HAP-1 (cell line): Measurements from ENCODE around the gene TUT1.
"Not testable (repeated sequence)": the region's sequence is repeated elsewhere in the genome, so short reads cannot be mapped to it uniquely, and the experiment has no call there.

ENCODE experiments used
- DNase-seq, 2 experiments: peaks; one replicate each; pipeline ENCODE4 v3.0.0-alpha.2; 2016 to 2020; ENCODE audit warnings: low spot score in 2 of 2
- H3K27me3 ChIP-seq: fragments of 250-450 bp; sonication (Bioruptor Pico); 2 replicates; pipeline ENCODE4 v1.5.1; 2020; ENCODE audit warnings: low read depth, mild to moderate bottlenecking, moderate library complexity
- H3K36me3 ChIP-seq: fragments of 250-450 bp; sonication (Bioruptor Pico); replicated peaks from 2 replicates; pipeline ENCODE4 v1.5.1; 2020; ENCODE audit warnings: mild to moderate bottlenecking
- H3K4me1 ChIP-seq: fragments of 250-450 bp; sonication (Bioruptor Pico); 2 replicates; pipeline ENCODE4 v1.5.1; 2020; ENCODE audit warnings: mild to moderate bottlenecking
- H3K4me3 ChIP-seq: fragments of 250-450 bp; sonication (Bioruptor Pico); 2 replicates; pipeline ENCODE4 v1.5.1; 2020; ENCODE audit warnings: mild to moderate bottlenecking, moderate library complexity
- H3K9me3 ChIP-seq: fragments of 250-450 bp; sonication (Bioruptor Pico); 2 replicates; pipeline ENCODE4 v1.5.1; 2020; ENCODE audit warnings: mild to moderate bottlenecking, moderate library complexity
- in situ Hi-C: fragments of 300-500 bp; cut with MboI; formaldehyde crosslinking; loops from 3 replicates; pipeline ENCODE4 v1.14.3; 2020; ENCODE audit warnings: low sequenced_read_pairs, inconsistent platforms, mixed read lengths

TUT1 gene

GRCh38 chr11:62578541-62578940, 12.8 kb downstream of the TUT1 start:
- Histone ChIP-seq H3K9me3 (no peaks in the 10 kb centered on the region), H3K4me1 (peaks cover 11% of the 10 kb centered on the region), H3K4me3 (no peak overlapping the region), H3K36me3 (peaks cover 65% of the 10 kb centered on the region), H3K27me3 (no peaks in the 10 kb centered on the region)
- DNase-seq = no peak
- in situ Hi-C loops = no loop called here

DNA sequence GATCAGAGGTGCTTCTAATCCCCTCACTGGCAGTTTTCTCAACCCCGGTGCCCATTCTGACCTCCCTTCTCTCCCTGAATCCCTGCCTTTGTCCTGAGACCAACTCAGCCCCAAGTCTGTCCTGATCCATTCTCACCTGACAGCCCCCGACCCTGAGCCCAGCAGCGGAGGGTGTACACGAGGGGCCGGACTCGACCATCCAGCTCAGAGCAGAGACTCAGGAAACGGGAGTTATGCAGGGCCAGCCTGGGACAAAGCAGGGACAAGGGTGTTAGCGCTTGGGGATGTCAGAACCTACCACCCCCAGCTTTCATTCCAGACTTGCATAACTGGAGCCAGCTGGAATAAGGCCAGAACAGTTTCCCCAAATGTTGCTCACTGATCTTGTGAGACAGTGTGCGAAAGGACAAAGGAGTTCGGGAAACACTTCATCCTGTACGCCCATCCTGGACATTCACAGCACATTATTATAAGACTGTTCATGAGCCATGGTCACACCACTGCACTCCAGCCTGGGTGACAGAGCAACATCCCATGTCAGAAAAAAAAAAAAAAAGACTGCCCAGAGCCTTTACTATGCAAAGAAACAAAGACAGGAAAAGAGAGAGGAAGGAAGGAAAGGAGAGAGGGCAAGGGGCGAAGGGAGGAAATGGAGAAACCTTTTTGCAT, 14.1 kb downstream of the TUT1 start:
- H3K27me3 ChIP-seq = no peaks in the 10 kb centered on the region
- H3K9me3 ChIP-seq = no peaks in the 10 kb centered on the region
- in situ Hi-C loops = no loop called here
- peaks cover 73% of the 10 kb centered on the region for H3K36me3 ChIP-seq
- H3K4me3 ChIP-seq = no peak overlapping the region
- peaks cover 14% of the 10 kb centered on the region for H3K4me1 ChIP-seq
- no peak for DNase-seq

- no peak for DNase-seq
- Histone ChIP-seq H3K4me1 (peaks cover 22% of the 10 kb centered on the region), H3K4me3 (no peak overlapping the region), H3K9me3 (no peaks in the 10 kb centered on the region), H3K36me3 (peaks cover 75% of the 10 kb centered on the region), H3K27me3 (no peaks in the 10 kb centered on the region)
- in situ Hi-C loops = no loop called here
These were observed 15.5 kb downstream of the TUT1 start for GRCh38 chr11:62575837-62576236.

DNA sequence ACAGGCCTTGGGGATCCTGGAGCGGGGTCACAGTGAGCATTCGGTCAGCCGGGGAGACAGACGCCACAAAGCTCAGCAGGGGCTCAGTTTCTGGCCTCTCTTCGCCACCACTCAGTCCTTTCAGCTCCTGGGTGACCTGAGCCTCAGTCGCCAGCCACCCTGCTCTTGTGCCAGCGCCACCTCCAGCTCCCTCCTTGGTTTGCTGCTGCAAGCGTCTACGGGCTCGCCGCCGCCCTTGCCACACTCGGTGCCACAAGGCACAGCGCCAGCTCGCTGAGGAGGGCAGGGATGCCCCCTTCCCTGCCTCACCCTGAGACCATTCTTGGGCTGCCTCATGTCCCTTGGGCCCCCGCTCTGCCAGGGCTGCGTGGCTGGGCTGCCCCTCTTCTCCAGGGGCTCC, 16.2 kb downstream of the TUT1 start:
- Histone ChIP-seq H3K4me3 (peak overlapping the region; percentile 89), H3K4me1 (peaks cover 24% of the 10 kb centered on the region), H3K9me3 (no peaks in the 10 kb centered on the region), H3K27me3 (no peaks in the 10 kb centered on the region), H3K36me3 (peaks cover 79% of the 10 kb centered on the region)
- in situ Hi-C loops = no loop called here
- no peak for DNase-seq

DNA sequence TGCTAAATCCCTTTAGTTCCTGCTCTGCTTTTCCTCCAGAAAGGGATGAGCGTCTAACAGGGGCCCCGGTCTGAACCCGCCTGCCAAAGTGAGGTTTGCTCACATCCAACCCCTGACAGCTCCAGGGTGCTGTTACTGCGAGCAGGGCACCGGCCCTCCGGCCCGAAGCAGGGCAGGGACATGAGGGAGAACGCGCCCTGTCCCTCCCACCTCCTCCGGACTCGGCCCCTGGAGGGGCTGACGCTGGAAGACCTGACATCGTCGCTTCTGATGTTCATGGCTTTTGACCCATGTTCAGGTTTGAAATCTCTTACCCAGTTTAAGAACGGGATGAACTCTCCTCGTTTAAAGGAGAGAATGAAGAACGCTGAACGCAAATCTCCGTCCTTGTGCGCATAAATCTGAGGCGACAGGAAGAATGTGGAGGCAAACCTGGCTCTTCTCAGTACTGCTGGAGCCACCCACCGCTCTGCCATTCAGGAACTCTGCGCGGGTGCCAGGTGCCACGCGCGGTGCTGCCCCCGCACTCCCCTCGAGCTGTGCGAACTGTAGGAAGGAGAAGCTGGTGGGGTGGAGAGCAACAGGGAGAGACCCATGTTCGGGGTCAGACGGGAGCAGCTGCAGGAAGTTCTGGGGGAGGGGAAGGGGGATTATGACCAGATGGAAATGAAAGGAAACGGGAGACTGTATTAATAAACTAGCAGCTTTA, 16.8 kb downstream of the TUT1 start:
- peak in 1 of 2 experiments; percentile 50 for DNase-seq
- Histone ChIP-seq H3K27me3 (no peaks in the 10 kb centered on the region), H3K4me3 (peak overlapping the region; percentile 89), H3K9me3 (no peaks in the 10 kb centered on the region), H3K4me1 (peaks cover 25% of the 10 kb centered on the region), H3K36me3 (peaks cover 82% of the 10 kb centered on the region)
- in situ Hi-C loops = no loop called here

DNA sequence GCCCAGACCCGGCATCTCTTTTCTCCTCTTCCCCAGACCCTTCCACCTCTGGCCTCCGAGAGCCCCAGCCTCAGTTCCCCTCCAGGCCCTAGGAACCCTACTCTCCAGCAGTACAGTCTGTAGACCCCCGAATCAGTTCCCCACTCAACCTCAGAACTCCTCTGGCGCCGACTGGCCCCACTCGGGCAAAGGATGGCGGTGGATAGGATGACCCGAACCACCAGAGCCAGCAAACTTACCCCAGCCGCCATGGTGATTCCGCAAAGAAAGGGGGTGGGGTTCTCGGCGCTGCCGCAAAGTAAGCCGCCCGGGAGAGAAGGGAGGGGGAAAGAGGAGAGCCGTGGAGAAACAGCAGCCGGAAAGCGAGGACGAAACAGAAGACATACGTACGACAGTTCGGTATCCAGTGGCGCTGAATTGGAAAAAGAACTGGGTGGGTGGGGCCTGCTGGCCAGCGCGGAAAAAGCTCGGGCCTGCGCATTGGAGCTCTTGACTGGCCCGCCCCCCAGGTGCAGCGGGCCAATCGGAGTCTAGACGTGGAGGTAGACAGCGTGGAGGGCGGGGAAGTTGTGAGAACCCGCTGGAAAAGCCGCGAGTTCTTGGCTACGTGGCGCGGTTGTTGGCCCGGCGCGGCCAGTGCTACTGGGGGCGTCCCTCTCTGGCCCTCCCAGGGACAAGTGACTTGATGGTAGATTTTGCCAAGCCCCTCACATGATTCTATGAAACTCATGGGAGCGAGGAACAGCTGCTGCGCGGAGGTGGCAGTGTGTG, 17.5 kb downstream of the TUT1 start, which contains the start of gene EEF1G:
Gene EEF1G (minus strand): TSS at position 300 of the 771 bp plus-strand sequence. CDS start 49 bp downstream, at position 251.
- H3K9me3 ChIP-seq = no peaks in the 10 kb centered on the region
- DNase-seq = peak; percentile 99
- H3K36me3 ChIP-seq = peaks cover 86% of the 10 kb centered on the region
- H3K4me1 ChIP-seq = peaks cover 25% of the 10 kb centered on the region
- H3K4me3 ChIP-seq = peak within 1 kb of the TSS; percentile 89
- H3K27me3 ChIP-seq = no peaks in the 10 kb centered on the region
- in situ Hi-C loops = no loop called here

- Histone ChIP-seq H3K36me3 (peaks cover 86% of the 10 kb centered on the region), H3K4me3 (peak overlapping the region; percentile 89), H3K27me3 (no peaks in the 10 kb centered on the region), H3K4me1 (peaks cover 25% of the 10 kb centered on the region), H3K9me3 (no peaks in the 10 kb centered on the region)
- in situ Hi-C loops = no loop called here
- peak in 1 of 2 experiments; percentile 40 for DNase-seq
These were observed 18.2 kb downstream of the TUT1 start for GRCh38 chr11:62573006-62573591.

- H3K4me1 ChIP-seq = peaks cover 25% of the 10 kb centered on the region
- no peaks in the 10 kb centered on the region for H3K9me3 ChIP-seq
- peak overlapping the region; percentile 89 for H3K4me3 ChIP-seq
- peaks cover 92% of the 10 kb centered on the region for H3K36me3 ChIP-seq
- in situ Hi-C loops = no loop called here
- no peaks in the 10 kb centered on the region for H3K27me3 ChIP-seq
- no peak for DNase-seq
These were observed 18.9 kb downstream of the TUT1 start for GRCh38 chr11:62572431-62572830.

- in situ Hi-C loops, H3K9me3 ChIP-seq, H3K27me3 ChIP-seq, DNase-seq: not testable (repeated sequence)
- peaks cover 94% of the 10 kb centered on the region for H3K36me3 ChIP-seq
- peaks cover 25% of the 10 kb centered on the region for H3K4me1 ChIP-seq
- H3K4me3 ChIP-seq = peak overlapping the region; percentile 89
These were observed 19.8 kb downstream of the TUT1 start for GRCh38 chr11:62571493-62571892.

DNA sequence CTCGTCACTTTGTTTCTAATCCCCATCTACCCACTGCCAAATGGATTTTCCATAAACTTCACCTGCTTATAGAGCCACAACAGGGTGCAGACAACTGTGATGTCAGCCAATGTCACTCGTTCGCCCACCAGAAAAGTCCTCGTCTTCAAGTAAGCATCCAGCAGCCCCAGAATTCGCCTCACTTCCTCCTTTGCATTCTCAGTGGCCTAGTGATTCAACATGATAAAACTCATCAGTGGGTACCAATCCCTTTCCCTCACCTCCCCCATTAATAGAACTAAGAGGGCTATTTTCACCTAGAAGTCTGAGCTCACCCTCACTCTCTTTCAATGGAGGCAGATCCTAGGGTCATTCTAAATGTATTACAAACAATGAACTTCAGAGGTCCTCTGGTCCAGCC, 20.4 kb downstream of the TUT1 start:
- H3K4me1 ChIP-seq = peaks cover 25% of the 10 kb centered on the region
- H3K27me3 ChIP-seq, H3K9me3 ChIP-seq, in situ Hi-C loops, H3K4me3 ChIP-seq, DNase-seq: not testable (repeated sequence)
- peaks cover 94% of the 10 kb centered on the region for H3K36me3 ChIP-seq

GRCh38 chr11:62569611-62570010, 21.7 kb downstream of the TUT1 start:
- peaks cover 17% of the 10 kb centered on the region for H3K4me1 ChIP-seq
- DNase-seq = no peak
- no peaks in the 10 kb centered on the region for H3K27me3 ChIP-seq
- H3K9me3 ChIP-seq = no peaks in the 10 kb centered on the region
- H3K4me3 ChIP-seq = no peak overlapping the region
- in situ Hi-C loops = no loop called here
- H3K36me3 ChIP-seq = peaks cover 93% of the 10 kb centered on the region

DNA sequence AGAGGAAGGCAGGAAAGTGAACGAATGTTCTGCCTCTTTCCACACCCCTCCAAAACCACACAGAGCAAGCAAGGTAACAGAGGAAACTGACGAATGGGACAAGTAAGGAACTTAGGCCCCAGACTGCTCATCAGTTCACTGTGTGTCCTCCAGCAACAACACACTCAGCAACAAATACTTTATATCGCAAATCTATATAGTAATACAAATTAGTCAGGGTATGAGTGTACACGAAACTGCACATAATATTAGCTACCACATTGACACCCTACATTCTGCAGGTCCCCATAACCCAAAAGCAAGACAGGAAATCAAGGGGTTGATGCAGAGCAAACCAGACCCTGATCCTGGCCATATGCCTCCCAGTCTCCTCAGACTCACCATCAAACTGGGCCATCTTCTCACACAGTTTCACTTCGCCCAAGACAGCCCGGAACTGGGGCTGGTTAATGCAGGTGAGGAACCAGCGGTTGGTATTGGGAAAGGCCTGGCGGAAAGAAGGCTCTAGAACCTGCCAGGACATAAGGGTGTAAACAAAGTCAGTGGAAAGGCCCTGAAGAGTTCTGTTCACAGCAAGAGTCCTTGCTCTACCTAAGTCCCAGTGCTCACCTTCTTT, 24.2 kb downstream of the TUT1 start:
- H3K27me3 ChIP-seq = no peaks in the 10 kb centered on the region
- peaks cover 10% of the 10 kb centered on the region for H3K4me1 ChIP-seq
- H3K36me3 ChIP-seq = peaks cover 98% of the 10 kb centered on the region
- no peaks in the 10 kb centered on the region for H3K9me3 ChIP-seq
- no peak overlapping the region for H3K4me3 ChIP-seq
- no peak for DNase-seq
- in situ Hi-C loops = no loop called here

DNA sequence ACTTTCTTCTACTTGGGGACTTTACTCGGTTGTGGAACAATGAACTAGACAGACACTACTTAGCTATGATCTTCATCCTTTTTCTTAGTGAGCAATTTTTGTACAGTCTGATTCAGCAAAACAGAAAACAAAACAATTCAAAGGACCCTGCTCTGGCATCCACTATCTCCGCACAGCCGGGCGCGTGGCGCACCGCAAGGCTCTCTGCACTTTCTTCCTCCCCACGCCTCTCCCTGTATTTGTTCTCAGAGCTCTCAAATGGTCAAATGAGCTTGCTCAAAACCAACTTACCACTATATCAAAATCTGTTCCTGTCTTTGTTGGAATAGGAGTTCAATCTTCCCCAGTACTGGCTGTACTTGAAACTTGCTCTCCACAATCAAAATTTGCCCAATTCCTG, 25.1 kb downstream of the TUT1 start:
- Histone ChIP-seq H3K27me3 (no peaks in the 10 kb centered on the region), H3K4me3 (no peak overlapping the region), H3K4me1 (peaks cover 3% of the 10 kb centered on the region), H3K36me3 (peaks cover 96% of the 10 kb centered on the region), H3K9me3 (no peaks in the 10 kb centered on the region)
- in situ Hi-C loops = no loop called here
- DNase-seq = no peak
